HG03025 (cell line): ENCODE data around the gene SP6.

Experiments used
- ATAC-seq: cut with Tn5 transposase; IDR thresholded peaks from one replicate; pipeline ENCODE4 v1.9.1; 2021; ENCODE audit warnings: mild to moderate bottlenecking, moderate library complexity; ENCODE audit not compliant: unreplicated experiment, low FRiP score

SP6 gene

GRCh38 chr17:47879776-47880454 is 29.0 kb upstream of the SP6 start:
- ATAC-seq = no peak

GRCh38 chr17:47879028-47879585 is 28.1 kb upstream of the SP6 start:
- ATAC-seq = no peak

DNA sequence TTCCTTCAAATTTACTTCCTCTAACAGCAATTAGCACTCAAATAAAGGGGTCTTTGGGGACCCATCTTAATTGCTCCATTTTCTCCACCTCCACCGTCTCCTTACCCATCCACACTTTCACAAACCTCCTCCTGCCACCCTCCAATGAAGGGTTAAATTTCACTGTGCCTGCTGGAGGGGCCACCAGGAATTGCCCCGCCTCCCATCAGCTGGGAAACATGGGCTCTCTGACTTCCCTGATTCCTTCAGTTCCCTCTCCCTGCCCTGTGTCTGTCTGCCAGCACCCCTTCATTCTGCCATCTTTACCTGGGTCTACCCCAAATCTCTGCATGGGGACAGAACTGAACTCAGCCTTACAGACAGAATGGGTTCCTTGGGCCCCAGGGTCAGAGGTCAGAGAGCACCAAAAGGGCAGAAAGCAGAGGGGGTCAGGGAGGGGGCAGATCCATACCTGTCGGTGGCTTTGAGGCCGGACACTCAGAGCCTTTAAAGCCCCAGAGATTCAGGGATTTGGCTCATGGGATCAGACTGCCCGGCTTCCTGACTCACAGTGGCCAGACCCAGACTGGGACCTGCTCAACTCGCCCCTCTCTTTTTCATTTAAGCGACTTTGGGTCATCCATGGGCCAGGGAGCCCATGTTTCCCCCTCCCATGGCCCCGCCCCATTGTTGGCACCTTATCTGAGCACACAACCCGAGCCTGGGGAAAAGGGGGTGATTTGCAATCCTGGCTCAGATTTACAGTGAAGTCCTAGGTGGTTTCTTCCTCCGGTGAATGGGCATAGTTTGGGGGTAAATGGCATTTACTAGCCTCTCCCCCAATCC is 27.5 kb upstream of the SP6 start:
- no peak for ATAC-seq

GRCh38 chr17:47877368-47878034 is 26.5 kb upstream of the SP6 start:
- ATAC-seq = no peak

DNA sequence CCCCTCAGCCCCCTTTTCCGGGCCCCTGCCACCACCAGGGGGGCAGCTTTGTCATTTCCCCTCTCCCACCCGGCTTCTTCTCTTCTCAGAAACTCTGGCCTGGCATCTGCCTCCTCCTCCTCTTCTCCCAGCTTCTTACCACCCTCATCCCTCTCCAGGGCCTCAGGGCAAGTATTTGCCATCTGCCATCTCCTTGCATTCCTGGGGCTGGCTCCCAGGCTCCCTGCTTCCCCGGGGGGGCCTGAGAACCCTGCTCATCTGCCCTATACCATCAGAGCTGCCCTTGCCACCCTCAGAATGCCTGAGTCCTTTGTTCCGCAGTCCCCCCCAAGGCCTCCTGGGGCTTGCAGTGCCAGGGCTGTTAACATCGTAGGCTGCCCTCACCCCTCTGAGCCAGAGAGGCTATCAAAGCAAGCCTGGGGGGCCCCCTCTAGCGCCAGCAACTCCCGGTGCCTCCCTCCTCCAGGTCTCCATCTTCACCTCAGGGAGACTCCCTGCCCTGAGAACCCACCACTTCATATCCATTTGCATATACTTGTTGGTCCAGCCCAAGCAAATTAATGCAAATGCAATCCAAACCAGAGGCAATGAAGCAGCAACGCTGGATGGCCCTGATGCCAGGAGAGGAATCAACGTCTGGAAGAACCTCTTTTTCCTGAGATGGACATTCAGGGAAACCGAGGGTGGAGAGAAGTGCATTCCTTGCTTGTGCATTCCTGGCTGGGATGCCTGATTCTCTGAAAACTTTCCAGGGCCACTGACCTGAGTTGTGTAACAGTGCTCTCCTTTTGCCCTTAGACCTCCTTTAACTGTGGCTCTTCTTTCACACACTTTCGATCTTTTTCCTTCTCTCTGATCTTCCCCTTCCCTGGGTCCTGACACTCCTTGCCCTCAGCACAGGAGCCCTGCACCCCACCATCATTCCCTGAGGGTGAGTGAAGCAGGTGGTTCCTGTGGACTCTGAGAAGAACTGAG is 24.3 kb upstream of the SP6 start:
- ATAC-seq = no peak

DNA sequence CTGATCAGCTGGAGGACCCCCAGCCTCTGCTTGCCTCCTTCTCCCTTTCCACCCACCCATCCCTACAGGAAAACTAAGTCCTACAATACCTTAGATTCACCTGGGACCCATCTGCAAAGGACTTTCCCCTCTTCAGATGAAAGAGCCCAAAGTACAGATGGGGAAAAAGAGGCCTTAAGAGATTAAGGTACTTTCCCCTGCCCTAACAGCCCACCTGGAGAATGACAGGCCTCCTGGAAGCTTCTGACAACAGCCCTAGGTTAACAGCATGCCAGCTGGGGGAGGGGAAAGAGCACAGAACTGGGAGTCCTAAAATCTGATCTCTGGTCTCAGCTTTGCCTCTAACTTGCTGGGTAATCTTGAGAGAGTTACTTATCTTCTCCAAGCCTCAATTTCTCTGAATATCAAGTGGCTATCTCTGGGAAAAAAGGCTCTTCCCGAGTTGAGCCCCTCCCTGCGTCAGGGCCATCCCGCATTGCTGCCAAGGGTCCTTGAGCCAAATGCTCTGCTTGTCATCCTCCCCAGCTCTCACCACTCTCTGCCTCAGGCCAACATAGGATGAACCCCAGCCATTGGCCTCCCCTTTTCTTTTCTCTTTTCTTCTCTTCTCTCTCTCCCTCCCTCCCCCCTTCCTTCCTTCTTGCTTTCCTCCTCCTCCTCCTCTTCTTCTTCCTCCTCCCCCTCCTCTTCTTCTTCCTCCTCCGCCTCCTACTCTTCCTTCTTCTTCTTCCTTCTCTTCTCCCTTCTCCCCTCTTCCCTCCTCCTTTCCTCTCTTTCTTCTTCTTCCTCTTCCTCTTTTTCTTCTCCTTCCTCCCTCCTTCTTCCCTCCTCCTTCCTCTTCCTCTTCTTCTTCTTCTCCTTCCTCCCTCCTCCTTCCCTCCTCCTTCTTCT is 22.5 kb upstream of the SP6 start:
- ATAC-seq = no peak

GRCh38 chr17:47872651-47873161 is 21.7 kb upstream of the SP6 start:
- no peak for ATAC-seq

DNA sequence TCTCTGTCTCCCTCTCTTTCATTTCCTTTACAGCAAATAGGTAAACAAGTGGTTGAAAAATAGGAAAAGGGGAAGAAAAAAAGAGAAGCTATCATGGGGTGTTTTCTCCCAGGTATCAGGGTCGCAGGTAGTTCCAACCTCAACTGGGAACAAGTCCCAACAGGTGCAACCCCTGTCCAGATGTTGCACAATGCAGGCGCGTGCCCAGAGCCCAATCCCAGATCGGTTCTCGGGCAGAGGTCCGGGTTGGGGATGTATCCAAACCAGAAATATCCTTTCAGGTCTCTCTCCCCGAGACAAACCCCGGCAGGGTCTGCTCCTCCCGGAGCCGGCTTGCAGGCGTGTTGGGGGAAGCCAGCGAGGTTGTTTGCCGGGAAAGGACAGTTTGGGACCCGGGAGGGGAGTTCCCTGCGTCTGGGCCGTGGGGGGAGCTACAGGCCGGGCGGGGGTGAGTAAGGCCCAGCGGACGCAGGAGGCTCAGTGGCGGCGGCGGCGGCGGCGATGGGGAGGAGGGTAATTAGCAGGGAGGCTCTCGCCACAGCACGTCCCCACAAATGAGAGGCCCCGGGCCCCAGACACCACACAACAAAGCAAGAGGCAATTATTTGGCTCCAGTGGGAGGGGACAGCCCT is 21.2 kb upstream of the SP6 start:
- no peak for ATAC-seq

GRCh38 chr17:47871048-47871447 is 20.1 kb upstream of the SP6 start:
- ATAC-seq = no peak

- no peak for ATAC-seq
Observed at GRCh38 chr17:47870056-47870455, 19.1 kb upstream of the SP6 start.

DNA sequence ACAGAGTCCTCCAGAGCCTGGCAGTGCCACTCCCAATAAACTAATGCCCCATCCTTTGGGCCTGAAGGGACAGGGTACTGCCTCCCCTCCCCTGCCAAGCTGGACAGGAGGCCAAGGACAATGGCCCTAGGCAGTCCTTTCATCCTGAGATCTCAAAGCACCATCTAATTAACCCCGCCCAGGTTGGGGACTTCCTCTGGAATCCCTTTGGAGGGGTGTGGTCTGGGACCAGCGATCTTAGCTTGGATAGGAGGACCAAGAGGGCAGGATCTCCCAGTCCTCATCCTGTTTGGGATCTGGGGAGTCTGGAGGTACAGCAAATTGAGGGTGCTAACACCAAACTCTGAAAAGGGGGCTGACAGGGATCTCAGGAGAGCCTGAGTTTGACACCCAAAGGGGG is 18.2 kb upstream of the SP6 start:
- no peak for ATAC-seq

- ATAC-seq = no peak
Observed at GRCh38 chr17:47867813-47868533, 17.0 kb upstream of the SP6 start.

- ATAC-seq = no peak
Observed at GRCh38 chr17:47866941-47867340, 16.0 kb upstream of the SP6 start.

DNA sequence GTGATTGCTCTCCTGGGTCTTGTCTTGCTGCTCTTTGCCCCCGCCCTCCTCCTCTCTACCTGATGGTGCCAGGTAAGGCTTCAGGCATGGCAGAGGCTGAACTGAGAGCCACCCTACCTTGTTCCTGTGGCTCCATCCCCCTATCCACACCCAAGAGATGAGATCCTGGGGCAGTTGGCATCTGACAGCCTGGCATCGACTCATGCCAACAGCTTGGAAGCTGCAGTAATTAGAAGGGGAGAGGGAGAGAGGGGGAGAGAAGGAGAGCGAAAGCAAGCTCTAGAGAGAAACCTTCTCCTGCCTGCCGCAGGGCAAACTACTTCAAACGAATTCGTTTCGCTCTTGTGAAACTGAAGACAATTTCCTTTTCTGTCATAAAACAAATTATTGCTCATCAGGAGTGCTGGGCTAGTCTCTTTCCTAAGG is 13.8 kb upstream of the SP6 start:
- ATAC-seq = no peak

GRCh38 chr17:47862621-47863440 is 11.9 kb upstream of the SP6 start:
- ATAC-seq = no peak

DNA sequence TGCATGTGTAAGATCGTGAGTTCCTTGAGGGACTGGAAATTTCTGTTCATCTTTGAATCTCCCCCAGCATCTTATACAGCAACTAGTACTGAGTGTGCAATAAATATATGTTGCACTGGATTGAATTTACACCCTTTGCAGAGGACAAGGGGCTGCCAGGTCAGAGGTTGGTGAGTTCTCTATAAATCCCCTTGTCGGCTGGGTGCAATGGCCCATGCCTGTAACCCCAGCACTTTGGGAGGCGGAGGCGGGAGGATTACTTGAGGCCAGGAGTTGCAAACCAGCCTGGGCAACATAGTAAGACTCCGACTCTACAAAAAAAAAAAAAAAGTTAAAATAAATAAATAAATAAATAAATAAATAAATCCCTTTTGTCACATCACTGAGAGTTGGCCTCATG is 9.4 kb upstream of the SP6 start:
- no peak for ATAC-seq
